Endometrial microvascular endothelial cells (primary cell): ENCODE data around the gene PXYLP1. TPM values are rescaled to one million over a fixed set of nuclear protein-coding genes. Genes with fewer than 3 reads are reported as not detected.

Experiments
- in situ Hi-C: cut with HindIII; loops from 2 replicates; pipeline ENCODE4 v1.10.0; 2017; ENCODE audit warnings: low sequenced_read_pairs, low pct_unique_long_range_greater_than_20kb; ENCODE audit errors: inconsistent ontology term
- total RNA-seq: library from RNA; depleted of rRNA; stranded (reverse); fragments of >200 nt; gene quantifications from one replicate; pipeline ENCODE4 v1.2.3, GENCODE V29; 2015; ENCODE audit errors: inconsistent ontology term

Gene PXYLP1
- total RNA-seq, 1 donor from 2014 or later, result 0.19 TPM

GRCh38 chr3:141266186-141266585 lies 34.6 kb downstream of the PXYLP1 start:
- in situ Hi-C loops, result no loop called here

DNA sequence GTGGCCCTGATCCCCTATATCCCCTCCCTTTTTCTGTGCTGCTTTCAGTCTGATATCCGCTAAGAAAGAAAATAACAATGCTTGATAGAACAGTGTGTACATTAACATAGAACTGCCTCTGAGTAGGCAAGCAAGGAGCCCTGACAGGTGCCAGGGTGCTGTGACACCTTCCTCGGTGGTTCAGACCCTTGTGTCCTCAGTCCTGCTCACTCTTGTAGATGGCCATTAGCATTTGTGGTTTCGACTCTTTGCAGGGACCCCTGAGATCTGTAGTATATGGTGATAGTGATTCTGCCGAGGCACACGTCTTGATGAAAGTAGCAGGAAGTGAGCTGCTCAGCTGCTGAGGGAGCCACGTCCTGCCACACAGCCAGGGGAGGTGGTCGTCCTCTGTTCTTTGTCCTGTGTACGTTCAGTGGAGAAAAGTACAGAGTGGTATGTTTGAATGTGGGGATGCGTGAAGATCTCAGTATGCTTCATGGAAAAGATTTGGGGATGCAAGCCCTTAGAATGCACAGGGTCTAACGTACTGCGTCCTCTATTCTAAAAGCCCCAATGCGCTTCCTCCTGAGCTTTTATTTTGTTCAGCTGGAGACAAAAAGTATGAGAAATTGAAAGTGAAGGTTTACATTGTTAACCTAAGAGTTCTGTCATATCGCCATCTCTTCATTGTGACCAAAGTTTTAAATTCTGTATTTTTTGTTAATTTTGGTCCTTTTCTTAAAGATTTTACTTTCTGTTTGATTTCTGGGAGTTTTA lies 35.4 kb downstream of the PXYLP1 start:
- in situ Hi-C loops, result no loop called here

DNA sequence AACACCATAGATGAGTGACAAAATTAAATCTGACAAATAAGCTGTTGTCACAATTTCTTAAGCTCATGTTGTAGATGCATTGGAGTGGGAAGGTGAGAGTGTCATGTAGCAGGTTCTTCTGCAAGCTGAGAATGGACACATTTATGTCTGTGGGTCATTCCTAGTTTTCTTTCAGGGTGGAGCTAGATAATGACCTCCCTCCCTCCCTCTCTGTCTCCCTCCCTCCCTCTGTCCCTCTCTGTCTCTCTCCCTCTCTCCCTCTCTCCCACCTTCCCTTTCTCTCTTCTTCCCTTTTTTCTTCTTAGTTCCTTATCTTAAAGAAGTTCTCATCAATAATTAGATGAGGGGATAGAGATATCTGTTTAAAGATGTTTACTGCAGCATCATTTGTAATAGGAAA lies 36.0 kb downstream of the PXYLP1 start:
- in situ Hi-C loops, result no loop called here

GRCh38 chr3:141268306-141268705 lies 36.7 kb downstream of the PXYLP1 start:
- in situ Hi-C loops, result no loop called here

GRCh38 chr3:141268791-141269190 lies 37.2 kb downstream of the PXYLP1 start:
- in situ Hi-C loops, result no loop called here

DNA sequence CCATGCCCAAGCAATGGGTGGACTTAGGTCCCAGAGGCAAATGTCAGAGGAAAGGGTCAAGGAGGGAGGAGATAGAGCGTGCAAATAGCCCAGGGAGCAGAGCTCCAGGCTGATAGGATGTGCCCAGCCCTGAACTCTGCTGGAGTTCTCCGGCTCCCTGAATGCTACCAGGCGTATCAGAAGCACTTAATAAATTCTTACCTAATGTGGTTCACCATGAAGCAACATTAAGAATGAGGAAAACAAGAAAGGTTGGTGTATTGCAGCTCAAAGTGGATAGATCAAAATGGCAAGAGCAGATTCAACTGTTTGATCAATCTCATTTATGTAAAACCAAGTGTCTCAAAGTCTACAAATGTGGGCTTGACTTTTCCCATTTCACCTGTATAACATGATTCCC lies 38.3 kb downstream of the PXYLP1 start:
- in situ Hi-C loops, result no loop called here

GRCh38 chr3:141271279-141272030 lies 39.8 kb downstream of the PXYLP1 start:
- in situ Hi-C loops, result no loop called here

DNA sequence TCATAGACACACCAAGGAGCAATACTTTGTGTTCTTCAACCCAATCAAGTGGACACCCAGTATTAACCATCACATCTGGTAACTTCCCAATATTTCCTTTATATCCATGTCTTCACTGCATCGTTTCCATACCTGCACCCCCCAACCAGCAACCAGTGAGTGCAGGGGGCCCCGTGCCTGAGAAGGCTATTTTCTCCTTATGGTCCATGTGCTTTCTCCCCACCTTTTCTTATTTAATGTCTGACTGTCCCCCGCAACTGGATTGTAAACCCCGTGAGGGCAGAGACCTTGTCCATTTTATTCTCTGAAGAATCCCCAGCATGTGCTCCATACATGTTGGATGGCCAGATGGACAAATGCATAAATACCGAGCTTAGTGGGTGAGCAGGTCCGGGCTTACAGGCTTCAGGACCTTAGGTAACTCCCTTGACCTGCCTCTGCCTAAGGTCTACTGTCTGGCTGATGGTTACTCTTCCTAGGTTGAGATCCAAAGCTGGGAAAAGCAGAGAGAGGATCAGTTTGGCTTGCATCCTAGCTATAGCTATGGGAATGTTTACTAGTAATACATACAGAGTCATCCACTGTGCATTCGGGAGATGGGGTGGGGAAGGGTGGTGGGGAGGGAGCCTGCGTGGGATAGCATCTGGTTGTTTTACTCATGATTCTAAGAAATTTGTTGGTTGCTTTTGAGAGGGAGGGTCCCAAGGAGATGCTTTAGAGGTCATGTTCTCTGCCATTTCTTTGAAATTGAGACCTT lies 41.5 kb downstream of the PXYLP1 start:
- in situ Hi-C loops, result no loop called here

- in situ Hi-C loops, result no loop called here
These were observed 42.2 kb downstream of the PXYLP1 start for GRCh38 chr3:141273700-141274410.

GRCh38 chr3:141274411-141275031 lies 42.9 kb downstream of the PXYLP1 start:
- in situ Hi-C loops, result no loop called here

DNA sequence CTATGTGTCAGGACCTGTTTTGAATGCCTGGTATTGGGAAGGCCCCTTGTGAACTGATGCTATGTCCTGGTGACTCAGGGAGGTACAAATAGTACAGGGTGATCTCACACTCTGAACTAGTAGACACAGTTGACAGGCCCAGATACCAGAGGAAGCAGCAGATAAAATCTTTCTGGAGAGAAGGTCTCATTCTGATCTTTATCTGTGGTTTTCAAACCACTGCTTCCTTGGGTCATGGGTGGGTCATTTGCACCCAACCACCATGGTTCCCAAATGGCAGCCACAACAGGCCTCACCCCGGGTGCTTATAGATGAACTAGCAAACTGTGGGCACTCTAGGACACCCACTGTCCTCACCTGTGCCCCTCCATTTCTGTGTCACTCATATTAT lies 43.4 kb downstream of the PXYLP1 start:
- in situ Hi-C loops, result no loop called here

GRCh38 chr3:141275511-141275910 lies 43.9 kb downstream of the PXYLP1 start:
- in situ Hi-C loops, result no loop called here

GRCh38 chr3:141275973-141276372 lies 44.3 kb downstream of the PXYLP1 start:
- in situ Hi-C loops, result no loop called here

DNA sequence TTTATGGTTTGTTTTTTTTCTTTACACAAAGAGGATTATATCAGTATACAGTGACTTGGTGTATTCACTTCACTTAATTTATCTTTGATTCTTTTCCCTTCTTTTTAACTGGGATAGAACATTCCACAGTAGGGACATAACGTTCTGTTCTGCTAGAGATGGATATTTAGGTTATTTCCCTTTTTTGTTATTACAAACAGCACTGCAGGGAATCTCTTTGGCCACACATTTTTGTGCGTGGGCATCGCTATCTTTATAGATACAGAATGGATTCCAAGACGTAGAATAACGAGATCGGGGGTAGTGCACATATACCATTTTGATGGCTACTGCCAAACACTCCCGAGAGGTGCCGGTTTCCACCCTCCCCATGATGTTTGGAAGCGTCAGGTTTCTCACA lies 44.8 kb downstream of the PXYLP1 start:
- in situ Hi-C loops, result no loop called here

DNA sequence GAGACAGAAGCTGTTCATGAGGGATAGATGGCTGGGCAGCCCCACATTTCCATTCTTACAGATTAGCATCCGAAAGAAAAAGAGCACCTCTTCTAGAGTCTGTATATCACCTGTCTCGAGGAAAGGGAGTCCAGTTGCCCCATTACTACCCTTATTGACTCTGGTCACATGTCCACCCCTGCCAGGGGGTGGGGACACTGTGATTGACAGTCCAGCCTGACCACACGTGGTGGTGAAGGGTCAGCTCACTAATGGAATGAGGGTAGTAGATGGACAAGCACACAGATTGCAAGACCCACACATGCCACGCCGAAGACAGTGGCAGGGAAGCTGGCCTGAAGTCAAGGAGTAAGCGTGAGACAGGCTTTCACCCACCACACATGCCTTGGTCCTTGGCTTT lies 45.8 kb downstream of the PXYLP1 start:
- in situ Hi-C loops, result no loop called here

GRCh38 chr3:141278196-141279076 lies 46.8 kb downstream of the PXYLP1 start:
- in situ Hi-C loops, result no loop called here

DNA sequence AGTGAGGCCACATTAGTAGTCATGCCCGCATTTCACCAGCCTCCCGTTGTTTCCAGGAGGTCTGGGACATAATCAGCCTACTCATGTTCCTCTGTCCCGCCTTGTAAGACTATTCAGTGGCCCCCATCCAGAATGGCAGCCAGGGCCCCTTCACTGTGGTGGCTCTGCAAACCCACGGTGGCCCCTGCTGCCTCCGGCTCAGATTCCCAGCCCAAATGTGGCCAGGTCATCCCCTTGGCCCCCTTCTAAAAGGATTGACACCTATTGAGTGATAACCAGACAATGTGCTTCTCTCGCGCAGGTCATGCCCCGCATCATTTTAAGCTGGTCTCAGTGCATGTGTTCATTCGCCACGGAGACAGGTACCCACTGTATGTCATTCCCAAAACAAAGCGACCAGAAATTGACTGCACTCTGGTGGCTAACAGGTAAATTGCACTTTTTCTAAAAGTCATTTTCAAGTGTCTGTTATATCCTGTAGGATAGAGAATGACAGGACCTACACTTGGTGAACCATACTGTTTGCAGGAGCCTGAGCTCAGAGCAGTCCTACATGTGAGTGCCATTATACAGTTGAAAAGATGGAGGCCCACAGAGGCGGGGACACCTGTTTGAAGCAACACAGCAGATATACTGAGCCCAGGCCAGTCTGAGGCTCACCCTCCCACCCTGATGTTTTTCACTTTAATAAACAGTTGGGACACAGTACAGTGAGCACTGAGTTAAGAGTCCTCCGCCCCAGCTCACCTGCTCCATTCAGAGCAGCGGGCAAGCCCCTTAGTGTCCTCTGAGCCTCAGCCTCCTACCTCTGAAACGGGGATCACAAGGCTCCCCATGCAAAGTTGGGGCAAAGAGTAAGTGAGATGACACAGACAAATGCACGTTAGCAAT lies 47.7 kb downstream of the PXYLP1 start:
- in situ Hi-C loops, result no loop called here
